ENCODE data around the gene TENM3.

TENM3 gene

GRCh38 chr4:182553653-182554052 is 310.5 kb downstream of the TENM3 start:
- Histone ChIP-seq H3K36me3 (ENCODE audit: insufficient read depth, low read length) (no peaks in the 10 kb centered on the region), H3K9me3 (ENCODE audit: low read length) (no peaks in the 10 kb centered on the region), H3K27me3 (ENCODE audit: control insufficient read depth in 1 of 2, insufficient read depth in 2 of 2, low read length in 2 of 2) (no peaks in the 10 kb centered on the region), H3K9ac (ENCODE audit: low read length) (peak overlapping the region; percentile 23), H3K4me1 (ENCODE audit: insufficient read depth, low read length) (peaks cover 20% of the 10 kb centered on the region), H3K4me3 (ENCODE audit: low read depth in 1 of 2, low read length in 2 of 2) (no peak overlapping the region), H3K27ac (ENCODE audit: low read depth, low read length) (no peak overlapping the region)

GRCh38 chr4:182554736-182555135 is 311.5 kb downstream of the TENM3 start:
- no peak overlapping the region for H3K27ac ChIP-seq (ENCODE audit: low read depth, low read length)
- no peaks in the 10 kb centered on the region for H3K27me3 ChIP-seq (ENCODE audit: control insufficient read depth in 1 of 2, insufficient read depth in 2 of 2, low read length in 2 of 2)
- peak overlapping the region; percentile 21 to 35 for H3K4me3 ChIP-seq (ENCODE audit: low read depth in 1 of 2, low read length in 2 of 2)
- no peaks in the 10 kb centered on the region for H3K9me3 ChIP-seq (ENCODE audit: low read length)
- peak overlapping the region; percentile 23 for H3K9ac ChIP-seq (ENCODE audit: low read length)
- no peaks in the 10 kb centered on the region for H3K36me3 ChIP-seq (ENCODE audit: insufficient read depth, low read length)
- H3K4me1 ChIP-seq (ENCODE audit: insufficient read depth, low read length): peaks cover 11% of the 10 kb centered on the region

- Histone ChIP-seq H3K9me3 (ENCODE audit: low read length) (no peaks in the 10 kb centered on the region), H3K27me3 (ENCODE audit: control insufficient read depth in 1 of 2, insufficient read depth in 2 of 2, low read length in 2 of 2) (no peaks in the 10 kb centered on the region), H3K9ac (ENCODE audit: low read length) (no peak overlapping the region), H3K4me3 (ENCODE audit: low read depth in 1 of 2, low read length in 2 of 2) (no peak overlapping the region), H3K36me3 (ENCODE audit: insufficient read depth, low read length) (no peaks in the 10 kb centered on the region), H3K27ac (ENCODE audit: low read depth, low read length) (no peak overlapping the region), H3K4me1 (ENCODE audit: insufficient read depth, low read length) (peaks cover 8% of the 10 kb centered on the region)
Observed at GRCh38 chr4:182555997-182556418, 312.8 kb downstream of the TENM3 start.

GRCh38 chr4:182556580-182556979 is 313.4 kb downstream of the TENM3 start:
- H3K4me3 ChIP-seq (ENCODE audit: low read depth in 1 of 2, low read length in 2 of 2): no peak overlapping the region
- no peaks in the 10 kb centered on the region for H3K36me3 ChIP-seq (ENCODE audit: insufficient read depth, low read length)
- H3K9ac ChIP-seq (ENCODE audit: low read length): no peak overlapping the region
- H3K27me3 ChIP-seq (ENCODE audit: control insufficient read depth in 1 of 2, insufficient read depth in 2 of 2, low read length in 2 of 2): no peaks in the 10 kb centered on the region
- peaks cover 8% of the 10 kb centered on the region for H3K4me1 ChIP-seq (ENCODE audit: insufficient read depth, low read length)
- no peak overlapping the region for H3K27ac ChIP-seq (ENCODE audit: low read depth, low read length)
- H3K9me3 ChIP-seq (ENCODE audit: low read length): no peaks in the 10 kb centered on the region

- no peak overlapping the region for H3K9ac ChIP-seq (ENCODE audit: low read length)
- H3K4me3 ChIP-seq (ENCODE audit: low read depth in 1 of 2, low read length in 2 of 2): no peak overlapping the region
- peaks cover 8% of the 10 kb centered on the region for H3K4me1 ChIP-seq (ENCODE audit: insufficient read depth, low read length)
- no peak overlapping the region for H3K27ac ChIP-seq (ENCODE audit: low read depth, low read length)
- no peaks in the 10 kb centered on the region for H3K9me3 ChIP-seq (ENCODE audit: low read length)
- no peaks in the 10 kb centered on the region for H3K36me3 ChIP-seq (ENCODE audit: insufficient read depth, low read length)
- no peaks in the 10 kb centered on the region for H3K27me3 ChIP-seq (ENCODE audit: control insufficient read depth in 1 of 2, insufficient read depth in 2 of 2, low read length in 2 of 2)
Observed at GRCh38 chr4:182560358-182560757, 317.2 kb downstream of the TENM3 start.

GRCh38 chr4:182562350-182562749 is 319.1 kb downstream of the TENM3 start:
- Histone ChIP-seq H3K27me3 (ENCODE audit: control insufficient read depth in 1 of 2, insufficient read depth in 2 of 2, low read length in 2 of 2) (no peaks in the 10 kb centered on the region), H3K9ac (ENCODE audit: low read length) (no peak overlapping the region), H3K4me1 (ENCODE audit: insufficient read depth, low read length) (no peaks in the 10 kb centered on the region), H3K27ac (ENCODE audit: low read depth, low read length) (no peak overlapping the region), H3K36me3 (ENCODE audit: insufficient read depth, low read length) (no peaks in the 10 kb centered on the region), H3K4me3 (ENCODE audit: low read depth in 1 of 2, low read length in 2 of 2) (no peak overlapping the region), H3K9me3 (ENCODE audit: low read length) (no peaks in the 10 kb centered on the region)

GRCh38 chr4:182564724-182565369 is 321.6 kb downstream of the TENM3 start:
- no peak overlapping the region for H3K9ac ChIP-seq (ENCODE audit: low read length)
- H3K27me3 ChIP-seq (ENCODE audit: control insufficient read depth in 1 of 2, insufficient read depth in 2 of 2, low read length in 2 of 2): no peaks in the 10 kb centered on the region
- H3K4me1 ChIP-seq (ENCODE audit: insufficient read depth, low read length): no peaks in the 10 kb centered on the region
- no peak overlapping the region for H3K27ac ChIP-seq (ENCODE audit: low read depth, low read length)
- no peak overlapping the region for H3K4me3 ChIP-seq (ENCODE audit: low read depth in 1 of 2, low read length in 2 of 2)
- no peaks in the 10 kb centered on the region for H3K36me3 ChIP-seq (ENCODE audit: insufficient read depth, low read length)
- H3K9me3 ChIP-seq (ENCODE audit: low read length): no peaks in the 10 kb centered on the region

GRCh38 chr4:182567119-182567518 is 323.9 kb downstream of the TENM3 start:
- Histone ChIP-seq H3K9me3 (ENCODE audit: low read length) (no peaks in the 10 kb centered on the region), H3K4me1 (ENCODE audit: insufficient read depth, low read length) (no peaks in the 10 kb centered on the region), H3K9ac (ENCODE audit: low read length) (no peak overlapping the region), H3K27me3 (ENCODE audit: control insufficient read depth in 1 of 2, insufficient read depth in 2 of 2, low read length in 2 of 2) (no peaks in the 10 kb centered on the region), H3K27ac (ENCODE audit: low read depth, low read length) (no peak overlapping the region), H3K4me3 (ENCODE audit: low read depth in 1 of 2, low read length in 2 of 2) (no peak overlapping the region), H3K36me3 (ENCODE audit: insufficient read depth, low read length) (no peaks in the 10 kb centered on the region)

- no peak overlapping the region for H3K9ac ChIP-seq (ENCODE audit: low read length)
- no peak overlapping the region for H3K4me3 ChIP-seq (ENCODE audit: low read depth in 1 of 2, low read length in 2 of 2)
- H3K9me3 ChIP-seq (ENCODE audit: low read length): no peaks in the 10 kb centered on the region
- no peak overlapping the region for H3K27ac ChIP-seq (ENCODE audit: low read depth, low read length)
- no peaks in the 10 kb centered on the region for H3K27me3 ChIP-seq (ENCODE audit: control insufficient read depth in 1 of 2, insufficient read depth in 2 of 2, low read length in 2 of 2)
- no peaks in the 10 kb centered on the region for H3K4me1 ChIP-seq (ENCODE audit: insufficient read depth, low read length)
- no peaks in the 10 kb centered on the region for H3K36me3 ChIP-seq (ENCODE audit: insufficient read depth, low read length)
Observed at GRCh38 chr4:182569561-182569960, 326.4 kb downstream of the TENM3 start.

GRCh38 chr4:182574706-182575105 is 331.5 kb downstream of the TENM3 start:
- H3K27ac ChIP-seq (ENCODE audit: low read depth, low read length): no peak overlapping the region
- H3K9ac ChIP-seq (ENCODE audit: low read length): no peak overlapping the region
- H3K9me3 ChIP-seq (ENCODE audit: low read length): no peaks in the 10 kb centered on the region
- no peak overlapping the region for H3K4me3 ChIP-seq (ENCODE audit: low read depth in 1 of 2, low read length in 2 of 2)
- H3K36me3 ChIP-seq (ENCODE audit: insufficient read depth, low read length): no peaks in the 10 kb centered on the region
- H3K27me3 ChIP-seq (ENCODE audit: control insufficient read depth in 1 of 2, insufficient read depth in 2 of 2, low read length in 2 of 2): no peaks in the 10 kb centered on the region
- H3K4me1 ChIP-seq (ENCODE audit: insufficient read depth, low read length): peaks cover 10% of the 10 kb centered on the region

GRCh38 chr4:182575225-182575624 is 332.0 kb downstream of the TENM3 start:
- H3K4me1 ChIP-seq (ENCODE audit: insufficient read depth, low read length): peaks cover 10% of the 10 kb centered on the region
- H3K9ac ChIP-seq (ENCODE audit: low read length): no peak overlapping the region
- no peaks in the 10 kb centered on the region for H3K9me3 ChIP-seq (ENCODE audit: low read length)
- H3K27ac ChIP-seq (ENCODE audit: low read depth, low read length): no peak overlapping the region
- H3K4me3 ChIP-seq (ENCODE audit: low read depth in 1 of 2, low read length in 2 of 2): no peak overlapping the region
- no peaks in the 10 kb centered on the region for H3K27me3 ChIP-seq (ENCODE audit: control insufficient read depth in 1 of 2, insufficient read depth in 2 of 2, low read length in 2 of 2)
- no peaks in the 10 kb centered on the region for H3K36me3 ChIP-seq (ENCODE audit: insufficient read depth, low read length)

- peaks cover 10% of the 10 kb centered on the region for H3K4me1 ChIP-seq (ENCODE audit: insufficient read depth, low read length)
- no peak overlapping the region for H3K27ac ChIP-seq (ENCODE audit: low read depth, low read length)
- peak overlapping the region in 1 of 2 donors; percentile 25 for H3K4me3 ChIP-seq (ENCODE audit: low read depth in 1 of 2, low read length in 2 of 2)
- H3K9ac ChIP-seq (ENCODE audit: low read length): no peak overlapping the region
- no peaks in the 10 kb centered on the region for H3K27me3 ChIP-seq (ENCODE audit: control insufficient read depth in 1 of 2, insufficient read depth in 2 of 2, low read length in 2 of 2)
- H3K36me3 ChIP-seq (ENCODE audit: insufficient read depth, low read length): no peaks in the 10 kb centered on the region
- H3K9me3 ChIP-seq (ENCODE audit: low read length): no peaks in the 10 kb centered on the region
Observed at GRCh38 chr4:182576601-182577289, 333.5 kb downstream of the TENM3 start.
